Measurements from ENCODE around the gene UMODL1.

Gene UMODL1

DNA sequence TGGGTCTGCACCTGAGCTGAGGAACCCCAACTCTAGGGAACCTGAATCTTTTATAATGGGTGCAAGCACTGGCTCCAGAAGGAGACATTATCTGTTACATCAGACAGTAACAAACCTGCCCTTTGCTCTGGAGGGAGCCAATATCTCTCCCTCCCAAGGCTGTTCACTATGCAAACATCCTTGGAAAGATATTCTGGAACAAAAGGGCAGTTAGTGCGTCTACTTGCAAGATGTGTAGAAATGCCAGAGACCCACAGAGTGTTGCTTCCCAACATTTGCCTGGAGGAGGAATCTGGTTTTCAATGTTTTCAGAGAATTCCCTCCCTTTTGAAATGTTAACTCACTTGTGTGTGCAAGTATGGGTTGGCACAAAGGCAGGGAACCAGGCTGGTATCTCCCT, 31.9 kb downstream of the UMODL1 start:
- Histone ChIP-seq H3K27me3 (ENCODE audit: control insufficient read depth, insufficient read depth, low read length) (no peaks in the 10 kb centered on the region), H3K36me3 (ENCODE audit: control insufficient read depth, insufficient read depth, low read length) (no peaks in the 10 kb centered on the region), H3K27ac (ENCODE audit: low read depth, low read length) (no peak overlapping the region), H3K9ac (ENCODE audit: low read depth, low read length) (no peak overlapping the region), H3K4me1 (ENCODE audit: control insufficient read depth, insufficient read depth, low read length) (no peaks in the 10 kb centered on the region), H3K9me3 (ENCODE audit: control insufficient read depth, insufficient read depth, low read length) (no peaks in the 10 kb centered on the region), H3K4me3 (ENCODE audit: low read depth, low read length) (no peak overlapping the region)

DNA sequence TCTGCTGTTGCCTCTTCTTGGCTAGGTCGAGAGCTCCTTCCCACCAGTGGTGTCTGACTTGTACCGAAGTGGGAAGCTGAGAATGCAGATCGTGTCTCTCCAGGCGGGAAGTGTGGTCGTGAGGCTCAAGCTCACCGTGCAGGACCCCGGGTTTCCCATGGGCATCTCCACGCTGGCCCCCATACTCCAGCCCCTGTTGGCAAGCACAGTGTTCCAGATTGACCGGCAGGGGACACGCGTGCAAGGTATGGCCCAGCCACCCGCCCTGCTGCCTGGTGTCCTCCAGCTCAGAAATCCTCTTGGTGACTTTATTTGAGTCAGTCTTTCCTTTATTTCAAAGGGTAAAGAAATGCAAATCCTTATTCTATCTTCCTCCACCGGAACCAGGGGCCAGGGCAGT, 32.7 kb downstream of the UMODL1 start:
- Histone ChIP-seq H3K9me3 (ENCODE audit: control insufficient read depth, insufficient read depth, low read length) (no peaks in the 10 kb centered on the region), H3K9ac (ENCODE audit: low read depth, low read length) (no peak overlapping the region), H3K27me3 (ENCODE audit: control insufficient read depth, insufficient read depth, low read length) (no peaks in the 10 kb centered on the region), H3K36me3 (ENCODE audit: control insufficient read depth, insufficient read depth, low read length) (no peaks in the 10 kb centered on the region), H3K27ac (ENCODE audit: low read depth, low read length) (no peak overlapping the region), H3K4me1 (ENCODE audit: control insufficient read depth, insufficient read depth, low read length) (no peaks in the 10 kb centered on the region), H3K4me3 (ENCODE audit: low read depth, low read length) (no peak overlapping the region)

DNA sequence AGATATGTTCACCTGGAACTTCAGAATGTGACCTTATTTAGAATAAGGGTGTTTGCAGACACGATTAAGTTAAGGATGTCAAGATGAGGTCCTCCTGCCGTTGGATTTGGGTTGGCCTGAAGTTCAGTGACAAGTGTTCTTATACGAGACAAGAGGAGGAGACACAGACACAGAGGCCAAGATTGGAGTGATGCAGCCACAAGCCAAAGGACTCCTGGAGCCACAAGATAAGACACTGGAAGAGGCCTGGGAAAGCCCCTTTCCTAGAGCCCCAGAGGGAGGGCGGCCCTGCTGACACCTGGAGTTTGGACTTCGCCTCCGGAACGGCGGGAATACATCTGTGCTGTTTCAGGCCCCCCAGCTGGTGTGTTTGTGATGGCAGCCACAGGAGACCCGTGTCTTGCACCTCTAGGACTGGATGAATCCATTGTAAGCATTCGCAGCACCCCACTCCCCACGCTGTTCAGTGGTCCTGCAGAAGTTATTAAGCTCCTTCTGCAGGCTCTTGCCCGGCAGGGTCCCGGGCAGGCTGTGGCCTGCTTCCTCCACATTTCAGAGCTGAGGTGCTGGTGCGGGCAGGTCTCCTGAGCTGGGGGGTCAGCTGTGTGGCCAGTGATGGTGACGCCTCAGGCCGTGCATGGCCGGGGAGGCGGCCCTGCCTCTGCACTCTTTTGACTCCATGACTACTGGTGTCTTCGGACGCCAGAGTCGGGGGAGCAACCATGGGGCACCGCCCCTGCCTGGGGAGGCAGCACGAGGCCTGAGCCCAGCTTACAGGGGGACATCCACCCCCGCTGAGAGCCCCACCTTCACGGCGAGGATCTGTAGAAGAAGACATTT, 34.6 kb downstream of the UMODL1 start:
- Histone ChIP-seq H3K4me3 (ENCODE audit: low read depth, low read length) (no peak overlapping the region), H3K9me3 (ENCODE audit: control insufficient read depth, insufficient read depth, low read length) (no peaks in the 10 kb centered on the region), H3K9ac (ENCODE audit: low read depth, low read length) (no peak overlapping the region), H3K4me1 (ENCODE audit: control insufficient read depth, insufficient read depth, low read length) (no peaks in the 10 kb centered on the region), H3K27me3 (ENCODE audit: control insufficient read depth, insufficient read depth, low read length) (no peaks in the 10 kb centered on the region), H3K36me3 (ENCODE audit: control insufficient read depth, insufficient read depth, low read length) (no peaks in the 10 kb centered on the region), H3K27ac (ENCODE audit: low read depth, low read length) (no peak overlapping the region)

DNA sequence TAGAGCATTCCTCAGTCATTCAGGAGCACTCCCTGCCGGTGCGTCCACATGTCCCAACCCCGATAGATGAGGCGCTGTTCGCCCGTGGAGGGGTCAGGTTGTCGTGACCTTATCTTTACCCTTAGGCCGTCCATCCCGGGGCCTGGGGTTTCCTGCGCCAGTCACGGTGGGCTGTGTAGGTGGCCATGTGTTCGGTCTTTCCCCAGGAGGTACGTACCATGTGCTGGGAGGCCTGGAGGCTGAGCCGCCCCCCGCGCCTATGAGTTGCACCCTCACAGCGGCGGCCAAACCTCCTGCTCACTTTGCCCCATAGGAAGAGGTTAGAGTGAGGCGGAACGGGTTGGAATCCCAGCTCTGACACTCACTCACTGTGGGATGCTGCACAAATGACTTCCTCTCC, 35.3 kb downstream of the UMODL1 start:
- H3K9ac ChIP-seq (ENCODE audit: low read depth, low read length) = no peak overlapping the region
- no peak overlapping the region for H3K4me3 ChIP-seq (ENCODE audit: low read depth, low read length)
- no peaks in the 10 kb centered on the region for H3K4me1 ChIP-seq (ENCODE audit: control insufficient read depth, insufficient read depth, low read length)
- H3K9me3 ChIP-seq (ENCODE audit: control insufficient read depth, insufficient read depth, low read length) = no peaks in the 10 kb centered on the region
- H3K27ac ChIP-seq (ENCODE audit: low read depth, low read length) = no peak overlapping the region
- no peaks in the 10 kb centered on the region for H3K36me3 ChIP-seq (ENCODE audit: control insufficient read depth, insufficient read depth, low read length)
- no peaks in the 10 kb centered on the region for H3K27me3 ChIP-seq (ENCODE audit: control insufficient read depth, insufficient read depth, low read length)

DNA sequence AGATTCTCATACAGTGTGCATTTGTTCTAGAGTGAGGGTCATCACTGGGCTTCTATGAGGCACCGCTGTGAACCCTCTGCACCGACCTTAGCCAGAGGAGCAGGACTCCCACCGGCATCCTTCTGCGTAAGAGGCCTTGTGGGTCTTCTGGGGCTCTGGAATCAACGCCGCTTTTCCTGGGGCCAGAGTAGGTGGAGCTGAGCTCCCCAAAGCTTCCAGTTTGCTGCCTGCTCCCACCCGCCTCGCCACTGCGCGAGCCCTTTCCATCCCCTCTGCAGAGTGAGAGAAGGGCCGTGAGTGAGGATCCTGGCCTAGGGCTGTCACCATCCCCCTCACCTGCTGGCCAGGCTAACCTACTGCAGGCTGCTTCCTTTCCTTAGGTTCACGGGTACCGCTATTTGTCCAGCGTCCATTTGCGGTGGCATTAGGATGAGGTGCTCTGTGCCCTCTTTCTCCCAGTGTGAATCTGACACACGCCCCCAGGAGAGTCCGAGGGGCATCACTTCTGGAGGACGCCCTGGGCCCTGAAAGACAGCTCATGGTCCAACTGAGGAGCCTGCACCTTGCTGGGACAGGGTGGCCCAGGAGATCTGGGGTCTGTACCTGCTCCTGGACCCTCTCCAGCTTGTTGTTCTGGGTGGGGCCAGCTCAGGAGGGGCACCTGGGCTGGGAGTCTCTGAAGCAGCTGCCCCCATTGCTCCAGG, 36.2 kb downstream of the UMODL1 start:
- Histone ChIP-seq H3K9me3 (ENCODE audit: control insufficient read depth, insufficient read depth, low read length) (no peaks in the 10 kb centered on the region), H3K36me3 (ENCODE audit: control insufficient read depth, insufficient read depth, low read length) (no peaks in the 10 kb centered on the region), H3K9ac (ENCODE audit: low read depth, low read length) (no peak overlapping the region), H3K4me3 (ENCODE audit: low read depth, low read length) (no peak overlapping the region), H3K27ac (ENCODE audit: low read depth, low read length) (no peak overlapping the region), H3K27me3 (ENCODE audit: control insufficient read depth, insufficient read depth, low read length) (no peaks in the 10 kb centered on the region), H3K4me1 (ENCODE audit: control insufficient read depth, insufficient read depth, low read length) (no peaks in the 10 kb centered on the region)

DNA sequence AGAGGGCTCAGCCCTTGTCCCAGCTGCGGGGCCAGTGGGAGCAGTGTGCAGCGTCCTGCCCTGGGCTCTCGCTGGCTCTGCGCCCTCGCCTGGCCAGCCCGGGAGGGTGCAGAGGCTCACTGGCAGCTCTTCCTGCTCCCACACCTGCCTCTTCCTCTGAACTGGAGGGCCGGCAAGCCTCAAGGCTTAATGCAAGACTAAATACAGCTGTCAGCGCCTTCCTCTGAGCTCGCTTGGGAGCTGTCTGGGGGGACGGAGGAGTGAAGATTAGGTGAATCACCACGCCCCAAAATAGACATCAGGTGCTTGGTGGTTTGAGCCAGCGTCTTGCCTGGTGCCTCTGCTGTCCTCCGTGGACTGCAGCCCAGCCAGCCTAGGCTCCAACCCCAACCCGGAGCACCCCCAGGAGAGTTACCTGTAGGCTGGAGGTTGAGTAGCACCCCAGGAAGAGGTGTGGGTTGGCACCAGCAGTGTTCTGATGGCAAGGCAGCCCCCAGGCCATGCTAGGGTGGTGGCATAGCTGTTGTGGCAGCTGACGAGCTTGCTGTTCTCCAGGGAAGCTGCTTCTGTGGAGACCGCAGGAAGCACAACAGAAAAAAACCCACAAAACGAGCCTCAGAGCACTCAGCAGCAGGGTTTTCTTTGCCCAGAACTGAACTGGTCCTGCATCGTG, 36.9 kb downstream of the UMODL1 start:
- Histone ChIP-seq H3K27ac (ENCODE audit: low read depth, low read length) (no peak overlapping the region), H3K27me3 (ENCODE audit: control insufficient read depth, insufficient read depth, low read length) (no peaks in the 10 kb centered on the region)

DNA sequence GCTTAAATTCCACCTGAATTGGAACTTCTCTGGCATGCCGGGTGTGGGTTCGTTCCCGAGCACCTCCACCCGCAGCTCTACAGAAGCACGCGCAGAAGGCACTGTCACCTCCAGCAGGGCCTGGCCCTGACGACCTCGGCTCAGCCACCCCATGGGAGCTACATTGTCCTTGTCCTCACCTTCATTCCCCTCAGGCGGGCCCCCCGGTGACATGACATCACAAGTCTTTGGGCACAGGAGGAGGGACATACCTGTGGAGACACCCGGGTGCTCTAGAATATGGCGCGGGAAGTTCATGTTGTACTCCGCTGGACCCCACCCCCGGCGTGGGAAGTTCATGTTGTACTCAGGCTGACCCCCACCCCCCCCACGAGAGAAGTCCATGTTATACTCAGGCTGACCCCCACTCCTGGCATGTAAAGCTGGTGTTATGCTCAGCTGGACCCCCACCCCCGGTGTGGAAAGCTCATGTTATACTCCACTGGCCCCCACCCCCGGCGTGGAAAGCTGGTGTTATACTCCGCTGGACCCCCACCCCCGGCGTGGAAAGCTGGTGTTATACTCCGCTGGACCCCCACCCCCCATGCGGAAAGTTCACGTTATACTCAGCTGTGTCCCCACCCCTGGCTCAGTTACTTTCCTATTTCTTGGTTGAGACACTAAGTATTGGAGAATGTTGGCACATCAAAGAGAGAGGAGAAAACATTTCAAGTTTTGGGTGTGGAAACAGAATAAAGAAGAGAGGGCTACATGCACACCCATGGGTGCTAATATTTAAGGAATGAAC, 37.6 kb downstream of the UMODL1 start:
- no peaks in the 10 kb centered on the region for H3K27me3 ChIP-seq (ENCODE audit: control insufficient read depth, insufficient read depth, low read length)
- H3K27ac ChIP-seq (ENCODE audit: low read depth, low read length) = no peak overlapping the region
- H3K9ac ChIP-seq (ENCODE audit: low read depth, low read length) = no peak overlapping the region
- H3K4me1 ChIP-seq (ENCODE audit: control insufficient read depth, insufficient read depth, low read length) = no peaks in the 10 kb centered on the region
- H3K9me3 ChIP-seq (ENCODE audit: control insufficient read depth, insufficient read depth, low read length) = no peaks in the 10 kb centered on the region
- H3K36me3 ChIP-seq (ENCODE audit: control insufficient read depth, insufficient read depth, low read length) = no peaks in the 10 kb centered on the region
- no peak overlapping the region for H3K4me3 ChIP-seq (ENCODE audit: low read depth, low read length)

More for the DNA sequence above, 36.9 kb downstream of the UMODL1 start:
- H3K4me3 ChIP-seq (ENCODE audit: low read depth, low read length) = no peak overlapping the region
- no peaks in the 10 kb centered on the region for H3K36me3 ChIP-seq (ENCODE audit: control insufficient read depth, insufficient read depth, low read length)
- no peaks in the 10 kb centered on the region for H3K4me1 ChIP-seq (ENCODE audit: control insufficient read depth, insufficient read depth, low read length)
- no peaks in the 10 kb centered on the region for H3K9me3 ChIP-seq (ENCODE audit: control insufficient read depth, insufficient read depth, low read length)
- H3K9ac ChIP-seq (ENCODE audit: low read depth, low read length) = no peak overlapping the region

DNA sequence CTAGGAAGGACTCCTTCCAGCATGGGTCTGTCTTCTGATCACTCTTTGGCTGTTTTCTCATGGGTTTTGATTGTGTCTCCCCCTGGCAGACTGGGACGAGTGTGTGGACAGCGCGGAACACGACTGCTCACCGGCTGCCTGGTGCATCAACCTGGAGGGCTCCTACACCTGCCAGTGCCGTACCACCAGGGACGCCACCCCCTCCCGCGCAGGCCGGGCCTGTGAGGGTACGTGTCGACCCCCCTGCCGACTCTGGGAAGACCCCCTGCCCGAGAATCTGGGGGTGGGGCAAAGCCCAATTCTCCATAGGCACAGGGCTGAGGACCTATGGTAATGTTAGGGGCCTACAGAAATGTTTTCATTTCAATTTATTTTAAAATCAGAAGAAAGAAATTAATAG, 38.4 kb downstream of the UMODL1 start:
- Histone ChIP-seq H3K27ac (ENCODE audit: low read depth, low read length) (no peak overlapping the region), H3K4me3 (ENCODE audit: low read depth, low read length) (no peak overlapping the region), H3K9me3 (ENCODE audit: control insufficient read depth, insufficient read depth, low read length) (no peaks in the 10 kb centered on the region), H3K4me1 (ENCODE audit: control insufficient read depth, insufficient read depth, low read length) (no peaks in the 10 kb centered on the region), H3K9ac (ENCODE audit: low read depth, low read length) (no peak overlapping the region), H3K36me3 (ENCODE audit: control insufficient read depth, insufficient read depth, low read length) (no peaks in the 10 kb centered on the region), H3K27me3 (ENCODE audit: control insufficient read depth, insufficient read depth, low read length) (no peaks in the 10 kb centered on the region)

DNA sequence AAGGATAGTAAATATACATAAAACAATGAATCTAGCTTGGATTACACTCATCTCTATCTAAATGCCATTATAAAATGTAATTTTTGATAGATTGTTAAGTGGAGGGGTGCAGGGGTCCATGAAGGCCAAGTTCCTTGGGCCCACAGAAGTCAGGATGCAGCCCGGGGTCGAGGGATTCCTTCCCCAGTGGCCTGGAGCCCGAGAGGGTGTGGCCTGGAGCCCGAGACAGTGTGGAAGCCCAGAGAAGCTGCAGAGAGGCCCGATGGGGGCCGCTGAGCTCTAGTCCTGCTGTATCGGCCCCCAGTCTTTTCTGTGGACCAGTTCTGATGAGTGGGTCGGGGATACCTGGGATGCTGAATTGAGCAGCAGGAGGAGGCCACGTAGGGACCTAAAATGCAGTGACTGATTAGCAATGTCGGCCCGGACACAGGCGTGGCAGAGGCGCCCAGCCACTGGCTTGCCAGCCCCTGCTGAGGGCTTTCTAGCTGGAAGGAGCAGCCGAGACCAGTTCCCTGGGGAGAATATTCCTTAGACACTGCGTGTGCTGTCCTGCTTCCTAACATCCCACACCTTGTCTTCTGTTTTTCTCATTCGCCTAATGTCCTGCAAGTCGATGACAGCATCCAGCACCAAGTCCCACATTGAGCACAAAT, 38.9 kb downstream of the UMODL1 start:
- Histone ChIP-seq H3K4me3 (ENCODE audit: low read depth, low read length) (no peak overlapping the region), H3K27me3 (ENCODE audit: control insufficient read depth, insufficient read depth, low read length) (no peaks in the 10 kb centered on the region), H3K9ac (ENCODE audit: low read depth, low read length) (no peak overlapping the region), H3K27ac (ENCODE audit: low read depth, low read length) (no peak overlapping the region), H3K9me3 (ENCODE audit: control insufficient read depth, insufficient read depth, low read length) (no peaks in the 10 kb centered on the region), H3K4me1 (ENCODE audit: control insufficient read depth, insufficient read depth, low read length) (no peaks in the 10 kb centered on the region), H3K36me3 (ENCODE audit: control insufficient read depth, insufficient read depth, low read length) (no peaks in the 10 kb centered on the region)

DNA sequence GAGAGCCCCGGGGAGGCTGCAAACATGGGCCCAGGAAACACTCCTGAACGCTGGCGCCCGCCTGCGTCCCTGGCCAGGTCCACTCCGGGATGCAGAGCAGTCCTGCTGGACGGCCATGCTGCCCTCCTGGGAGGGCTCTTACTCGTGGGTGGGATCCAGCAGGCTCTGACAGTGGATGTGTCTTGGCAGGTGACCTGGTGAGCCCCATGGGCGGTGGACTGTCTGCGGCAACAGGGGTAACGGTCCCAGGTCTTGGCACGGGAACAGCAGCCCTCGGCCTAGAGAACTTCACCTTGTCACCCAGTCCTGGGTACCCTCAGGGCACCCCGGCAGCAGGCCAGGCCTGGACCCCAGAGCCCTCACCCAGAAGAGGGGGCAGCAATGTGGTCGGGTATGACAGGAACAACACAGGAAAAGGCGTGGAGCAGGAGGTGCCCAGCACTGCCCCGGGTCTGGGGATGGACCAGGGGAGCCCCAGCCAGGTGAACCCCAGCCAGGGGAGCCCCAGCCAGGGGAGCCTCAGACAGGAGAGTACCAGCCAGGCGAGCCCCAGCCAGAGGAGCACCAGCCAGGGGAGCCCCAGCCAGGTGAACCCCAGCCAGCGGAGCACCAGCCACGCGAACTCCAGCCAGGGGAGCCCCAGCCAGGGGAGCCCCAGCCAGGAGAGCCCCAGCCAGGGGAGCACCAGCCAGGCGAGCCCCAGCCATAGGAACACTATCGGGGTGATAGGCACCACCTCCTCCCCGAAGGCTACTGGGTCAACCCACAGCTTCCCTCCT, 39.8 kb downstream of the UMODL1 start:
- Histone ChIP-seq H3K4me3 (ENCODE audit: low read depth, low read length) (no peak overlapping the region), H3K4me1 (ENCODE audit: control insufficient read depth, insufficient read depth, low read length) (no peaks in the 10 kb centered on the region), H3K9ac (ENCODE audit: low read depth, low read length) (no peak overlapping the region), H3K27me3 (ENCODE audit: control insufficient read depth, insufficient read depth, low read length) (no peaks in the 10 kb centered on the region), H3K27ac (ENCODE audit: low read depth, low read length) (no peak overlapping the region), H3K36me3 (ENCODE audit: control insufficient read depth, insufficient read depth, low read length) (no peaks in the 10 kb centered on the region), H3K9me3 (ENCODE audit: control insufficient read depth, insufficient read depth, low read length) (no peaks in the 10 kb centered on the region)

Data from HUES48 (cell line).